ENCODE results near the gene NAE1. TPM values are rescaled to one million over a fixed set of nuclear protein-coding genes. Genes with fewer than 3 reads are reported as not detected.

The NAE1 gene
- total and polyA plus RNA-seq, 2 experiments from 2014 or later: 39.5 to 97.8 TPM

DNA sequence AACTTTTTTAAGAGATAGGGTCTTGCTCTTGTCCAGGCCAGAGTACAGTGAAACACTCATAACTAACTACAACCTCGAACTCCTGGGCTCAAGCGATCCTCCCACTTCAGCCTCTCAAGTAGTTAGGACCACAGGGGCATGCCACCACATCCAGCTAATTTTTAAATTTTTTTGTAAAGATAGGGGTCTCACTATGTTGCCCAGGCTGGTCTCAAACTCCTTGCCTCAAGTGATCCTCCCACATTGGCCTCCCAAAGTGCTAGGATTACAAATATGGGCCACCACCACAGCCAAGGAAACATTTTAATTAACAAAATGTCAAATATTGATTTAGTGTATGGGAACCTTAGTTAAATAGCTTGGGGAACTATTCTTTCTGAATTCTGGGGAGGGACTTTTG, 76.6 kb downstream of the NAE1 start:
- TF ChIP-seq CTCF (IDR thresholded peaks at IDR 0.05; ENCODE audit: low read depth, low read length): no peak
- no peak for DNase-seq (ENCODE audit: low read depth in 1 of 2, low spot score in 1 of 2)
- peaks cover 17% of the 10 kb centered on the region for H3K27me3 ChIP-seq
- H3K9me3 ChIP-seq (ENCODE audit: low read depth): no peaks in the 10 kb centered on the region
- H3K4me3 ChIP-seq: no peak overlapping the region
- peaks cover under 1% of the 10 kb centered on the region for H3K36me3 ChIP-seq
- peaks cover 8% of the 10 kb centered on the region for H3K4me1 ChIP-seq (ENCODE audit: low read depth)
- H3K27ac ChIP-seq: no peak overlapping the region

- DNase-seq (ENCODE audit: low read depth in 1 of 2, low spot score in 1 of 2): no peak
- peaks cover 11% of the 10 kb centered on the region for H3K27me3 ChIP-seq
- H3K4me1 ChIP-seq (ENCODE audit: low read depth): peaks cover 8% of the 10 kb centered on the region
- H3K9me3 ChIP-seq (ENCODE audit: low read depth): no peaks in the 10 kb centered on the region
- H3K36me3 ChIP-seq: peaks cover 11% of the 10 kb centered on the region
- H3K27ac ChIP-seq: no peak overlapping the region
- H3K4me3 ChIP-seq: no peak overlapping the region
- TF ChIP-seq CTCF (IDR thresholded peaks at IDR 0.05; ENCODE audit: low read depth, low read length): no peak
Observed at GRCh38 chr16:66752958-66753357, 77.8 kb downstream of the NAE1 start.

Other genes starting within 250 kb of the NAE1 start
- gene CMTM3, start 226.3 kb downstream of the NAE1 start, total RNA-seq: 48.9 and 56.1 TPM in 2 replicates
- 70.7 and 92.2 TPM in 2 replicates for gene CMTM3, start 226.3 kb downstream of the NAE1 start, polyA plus RNA-seq
- 42.3 and 61.6 TPM in 2 replicates for gene CMTM4, start 134.2 kb downstream of the NAE1 start, total RNA-seq
- gene CMTM4, start 134.2 kb downstream of the NAE1 start, polyA plus RNA-seq: 19.7 and 22.8 TPM in 2 replicates
- gene DYNC1LI2, start 79.4 kb downstream of the NAE1 start, total RNA-seq: 54.5 and 58.6 TPM in 2 replicates
- 76.0 and 89.6 TPM in 2 replicates for gene DYNC1LI2, start 79.4 kb downstream of the NAE1 start, polyA plus RNA-seq
- gene TERB1, start 29.4 kb downstream of the NAE1 start, total RNA-seq: not detected in 2 replicates
- gene TERB1, start 29.4 kb downstream of the NAE1 start, polyA plus RNA-seq: not detected in 2 replicates
- gene CA7, start 13.4 kb upstream of the NAE1 start, total RNA-seq: 0.27 and 1.0 TPM in 2 replicates
- gene CA7, start 13.4 kb upstream of the NAE1 start, polyA plus RNA-seq: 0.46 and 1.2 TPM in 2 replicates
- 6.0 and 19.4 TPM in 2 replicates for gene PDP2, start 49.5 kb upstream of the NAE1 start, total RNA-seq
- gene PDP2, start 49.5 kb upstream of the NAE1 start, polyA plus RNA-seq: 4.1 and 7.4 TPM in 2 replicates
- 0.07 and 4.4 TPM in 2 replicates for gene CDH16, start 87.9 kb upstream of the NAE1 start, total RNA-seq
- not detected in 2 replicates for gene CDH16, start 87.9 kb upstream of the NAE1 start, polyA plus RNA-seq
- gene RRAD, start 94.6 kb upstream of the NAE1 start, total RNA-seq: 51.6 and 246 TPM in 2 replicates
- 73.8 and 318 TPM in 2 replicates for gene RRAD, start 94.6 kb upstream of the NAE1 start, polyA plus RNA-seq
- 151 and 184 TPM in 2 replicates for gene CIAO2B, start 103.4 kb upstream of the NAE1 start, total RNA-seq
- 194 and 242 TPM in 2 replicates for gene CIAO2B, start 103.4 kb upstream of the NAE1 start, polyA plus RNA-seq
- 67.9 and 84.2 TPM in 2 replicates for gene CES2, start 104.5 kb upstream of the NAE1 start, total RNA-seq
- 69.1 and 94.3 TPM in 2 replicates for gene CES2, start 104.5 kb upstream of the NAE1 start, polyA plus RNA-seq
- gene CES3, start 130.3 kb upstream of the NAE1 start, total RNA-seq: 6.2 and 12.8 TPM in 2 replicates
- gene CES3, start 130.3 kb upstream of the NAE1 start, polyA plus RNA-seq: 4.7 and 6.4 TPM in 2 replicates
- gene CES4A, start 157.6 kb upstream of the NAE1 start, total RNA-seq: 12.4 and 15.7 TPM in 2 replicates
- 14.7 and 19.9 TPM in 2 replicates for gene CES4A, start 157.6 kb upstream of the NAE1 start, polyA plus RNA-seq
- 94.8 and 197 TPM in 2 replicates for gene CBFB, start 198.2 kb upstream of the NAE1 start, total RNA-seq
- gene CBFB, start 198.2 kb upstream of the NAE1 start, polyA plus RNA-seq: 66.3 and 78.5 TPM in 2 replicates

All from cardiac muscle cell (in vitro differentiated cells and primary cell).